IPS DF 6.9 (cell line): ENCODE results near the gene GOLGA7B.
A peak's percentile ranks its signal among the peaks of the same experiment; 100 is the strongest.

ENCODE experiments used
- DNase-seq: peaks from one replicate; pipeline ENCODE4 v3.0.0-alpha.2; 2013; ENCODE audit warnings: low read depth, low spot score
- H3K27ac ChIP-seq: one replicate; pipeline ENCODE4 v1.5.1; 2013; ENCODE audit warnings: low read length, control low read depth
- H3K27me3 ChIP-seq: 2 replicates; pipeline ENCODE4 v1.6.1; 2013; ENCODE audit warnings: mild to moderate bottlenecking, low read length; ENCODE audit not compliant: control insufficient read depth, insufficient read depth
- H3K36me3 ChIP-seq: 2 replicates; pipeline ENCODE4 v1.6.1; 2013; ENCODE audit warnings: low read length; ENCODE audit not compliant: control insufficient read depth, insufficient read depth
- H3K4me1 ChIP-seq: 2 replicates; pipeline ENCODE4 v1.6.1; 2013; ENCODE audit warnings: low read length; ENCODE audit not compliant: control insufficient read depth, insufficient read depth
- H3K4me3 ChIP-seq: 2 replicates; pipeline ENCODE4 v1.5.1; 2013; ENCODE audit warnings: mild to moderate bottlenecking, low read length
- H3K9me3 ChIP-seq: 2 replicates; pipeline ENCODE4 v1.6.1; 2013; ENCODE audit warnings: low read length, inconsistent platforms; ENCODE audit not compliant: control insufficient read depth, insufficient read depth
- WGBS: extraction: QIAGEN DNeasy Blood & Tissue Kit; methylation state at CpG from one replicate; pipeline ENCODE4 v1.1.7; 2013; ENCODE audit warnings: mixed read lengths, missing lambda C conversion rate; ENCODE audit not compliant: insufficient read length, insufficient coverage; 5-methylcytosine and 5-hydroxymethylcytosine counted together

GOLGA7B gene

DNA sequence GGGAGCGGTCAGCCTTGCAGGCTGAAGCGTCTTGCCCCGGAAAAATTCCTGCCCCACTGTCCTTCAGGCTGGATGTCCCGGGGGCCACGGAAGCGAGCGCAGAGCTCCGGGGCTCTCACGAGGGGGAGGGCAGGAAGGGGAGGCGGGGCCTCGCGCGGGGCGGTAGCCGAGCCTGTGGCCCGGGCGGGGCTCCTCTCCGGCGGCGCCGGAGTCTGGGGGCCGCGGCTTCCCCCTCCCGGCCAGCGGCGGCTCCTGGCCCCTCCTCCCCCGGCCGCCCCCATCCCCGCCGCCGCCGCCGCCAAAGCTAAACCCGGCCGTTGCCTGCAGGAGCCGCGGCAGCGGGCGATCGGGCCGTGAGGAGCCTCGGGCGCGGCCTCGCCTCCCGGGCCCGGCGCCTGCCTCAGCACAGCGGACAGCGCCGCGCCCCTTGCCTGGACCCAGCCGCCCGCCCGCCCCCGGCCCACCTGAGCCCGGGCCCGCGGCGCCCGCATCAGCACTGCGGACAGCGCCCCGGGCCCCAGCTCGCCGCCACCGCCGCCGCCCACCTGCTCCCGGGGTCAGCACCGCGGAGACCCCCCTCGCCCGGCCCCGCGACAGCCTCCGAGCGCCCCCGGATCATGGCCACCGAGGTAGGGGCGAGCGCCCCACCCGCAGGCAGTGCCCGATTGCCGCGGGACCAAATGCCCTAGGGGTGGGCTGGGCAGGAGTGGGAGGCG is at the start of gene GOLGA7B:
GOLGA7B (plus strand) TSS at position 157 of the 716 bp plus-strand sequence; CDS start at position 618, 461 bp downstream.
- Histone ChIP-seq H3K4me3 (peak within 1 kb of the TSS; percentile 70; the same call in 1 of the 2 replicates), H3K9me3 (no peaks in the 10 kb centered on the region), H3K27me3 (no peaks in the 10 kb centered on the region; the same call in 1 of the 2 replicates), H3K4me1 (peaks cover 3% of the 10 kb centered on the region; the same call in 1 of the 2 replicates), H3K27ac (no peak within 1 kb of the TSS), H3K36me3 (no peaks in the 10 kb centered on the region)
- WGBS = no CpG with 5 or more reads among the region's 87 CpGs
- no peak for DNase-seq

DNA sequence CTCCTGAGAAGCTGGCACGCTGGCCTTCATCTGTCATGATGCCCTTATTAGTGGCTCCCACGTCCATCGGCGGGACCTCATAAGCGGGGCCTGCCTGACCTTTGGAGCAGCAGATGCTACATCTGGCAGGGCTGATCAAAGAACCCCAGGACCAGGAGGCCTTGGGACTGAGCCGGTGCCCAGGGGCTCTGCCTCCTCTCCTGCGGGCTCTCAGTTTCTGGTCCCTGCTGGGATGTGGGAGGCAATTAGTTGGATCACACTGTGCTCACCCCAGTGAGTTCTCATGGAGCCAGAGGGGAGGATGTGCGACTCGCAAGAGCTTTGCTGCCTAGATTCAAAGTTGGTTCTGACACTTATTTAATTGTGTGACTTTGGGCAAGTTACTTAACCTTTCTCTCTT is 49.2 kb upstream of the GOLGA7B start:
- DNase-seq = no peak
- Histone ChIP-seq H3K4me3 (no peak overlapping the region), H3K9me3 (0 out of 2 replicates have a peak, but pooled peaks cover 2% of the 10 kb centered on the region), H3K4me1 (no peaks in the 10 kb centered on the region), H3K27ac (no peak overlapping the region), H3K36me3 (no peaks in the 10 kb centered on the region), H3K27me3 (no peaks in the 10 kb centered on the region)
- no CpG with 5 or more reads among the region's 9 CpGs for WGBS

DNA sequence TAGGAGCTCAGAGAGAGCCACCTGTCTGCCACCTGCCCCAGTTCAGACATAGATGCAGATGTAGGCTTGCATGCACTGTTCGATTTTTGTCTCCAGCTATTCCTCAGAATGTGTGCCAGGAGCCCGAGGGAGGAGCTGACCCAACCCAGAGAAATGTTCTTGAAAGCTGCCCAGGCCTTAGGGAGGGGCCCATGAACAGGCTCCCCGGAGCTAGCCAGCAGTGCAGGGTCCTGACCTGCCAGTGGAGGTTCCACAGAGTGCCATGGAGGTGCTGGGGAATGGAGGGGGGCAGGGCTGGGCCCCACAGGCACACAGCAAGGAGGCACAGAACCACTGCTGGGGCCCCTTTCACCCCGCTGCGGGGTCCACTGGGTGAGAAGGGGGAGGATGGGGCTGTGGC is 48.2 kb upstream of the GOLGA7B start:
- Histone ChIP-seq H3K27ac (no peak overlapping the region), H3K9me3 (0 out of 2 replicates have a peak, but pooled peaks cover 2% of the 10 kb centered on the region), H3K27me3 (no peaks in the 10 kb centered on the region), H3K4me1 (0 out of 2 replicates have a peak, but pooled peaks cover 2% of the 10 kb centered on the region), H3K4me3 (no peak overlapping the region), H3K36me3 (no peaks in the 10 kb centered on the region)
- WGBS = no CpG with 5 or more reads among the region's 5 CpGs
- no peak for DNase-seq

DNA sequence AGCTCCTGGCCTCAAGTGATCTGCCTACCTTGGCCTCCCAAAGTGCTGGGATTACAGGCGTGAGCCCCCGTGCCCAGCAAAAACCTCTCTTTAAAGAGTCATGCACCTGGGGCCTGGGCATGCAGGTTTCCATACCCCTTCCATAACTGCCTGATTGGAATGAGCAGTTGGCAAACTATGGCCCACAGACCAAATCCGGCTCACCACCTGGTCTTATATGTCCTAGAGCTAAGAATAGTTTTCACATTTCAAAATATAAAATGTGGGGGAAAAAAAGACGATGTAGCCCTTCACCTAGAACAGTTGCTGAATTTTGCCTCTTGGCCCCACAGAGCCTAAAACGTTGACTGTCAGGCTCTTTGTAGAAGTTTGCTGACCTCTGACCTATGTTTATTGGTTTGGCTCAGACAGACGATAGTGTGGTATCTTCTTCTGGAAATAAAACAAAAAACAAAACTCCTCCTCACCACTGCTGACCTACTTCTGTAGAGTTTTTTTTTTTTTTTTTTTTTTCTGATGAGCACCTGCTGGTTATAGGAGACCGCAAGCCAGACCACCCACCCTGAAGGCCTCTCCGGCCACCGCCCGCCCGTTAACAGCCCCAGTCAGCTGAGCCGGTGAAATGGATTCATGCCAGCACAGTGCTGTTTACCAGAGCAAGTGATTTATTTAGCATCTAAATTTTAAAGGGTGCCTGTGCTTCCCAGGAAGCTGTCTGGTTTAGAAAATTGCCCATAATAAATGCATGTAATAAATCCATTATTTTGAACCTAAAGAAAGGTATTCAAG is 44.4 kb upstream of the GOLGA7B start:
- Histone ChIP-seq H3K27ac (no peak overlapping the region), H3K9me3 (no peaks in the 10 kb centered on the region), H3K36me3 (no peaks in the 10 kb centered on the region), H3K4me1 (0 out of 2 replicates have a peak, but pooled peaks cover 2% of the 10 kb centered on the region), H3K27me3 (no peaks in the 10 kb centered on the region), H3K4me3 (no peak overlapping the region)
- no CpG with 5 or more reads among the region's 12 CpGs for WGBS
- DNase-seq = no peak

DNA sequence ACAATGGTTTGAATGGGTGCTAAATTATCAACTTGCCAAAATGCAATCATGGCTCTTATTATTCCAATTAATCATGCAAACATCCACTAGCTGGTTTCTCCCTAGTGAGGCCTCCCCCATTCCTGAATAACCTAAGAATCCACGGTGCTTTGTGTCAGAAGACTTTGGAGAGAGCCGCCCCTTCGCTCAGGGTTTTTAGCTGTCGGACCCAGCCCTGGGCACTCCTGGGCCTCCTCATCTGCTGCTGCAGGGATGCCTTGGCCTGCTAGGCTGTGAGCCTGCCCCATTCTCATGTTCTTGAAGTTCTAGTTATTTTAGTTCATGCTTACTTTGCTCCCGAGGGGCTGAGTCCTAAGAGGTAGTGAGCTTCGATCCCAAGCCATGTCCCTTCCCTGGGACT is 43.7 kb upstream of the GOLGA7B start:
- Histone ChIP-seq H3K4me3 (no peak overlapping the region), H3K9me3 (no peaks in the 10 kb centered on the region), H3K27me3 (no peaks in the 10 kb centered on the region), H3K27ac (no peak overlapping the region), H3K4me1 (0 out of 2 replicates have a peak, but pooled peaks cover 2% of the 10 kb centered on the region), H3K36me3 (no peaks in the 10 kb centered on the region)
- WGBS = no CpG with 5 or more reads among the region's 6 CpGs
- DNase-seq = no peak

DNA sequence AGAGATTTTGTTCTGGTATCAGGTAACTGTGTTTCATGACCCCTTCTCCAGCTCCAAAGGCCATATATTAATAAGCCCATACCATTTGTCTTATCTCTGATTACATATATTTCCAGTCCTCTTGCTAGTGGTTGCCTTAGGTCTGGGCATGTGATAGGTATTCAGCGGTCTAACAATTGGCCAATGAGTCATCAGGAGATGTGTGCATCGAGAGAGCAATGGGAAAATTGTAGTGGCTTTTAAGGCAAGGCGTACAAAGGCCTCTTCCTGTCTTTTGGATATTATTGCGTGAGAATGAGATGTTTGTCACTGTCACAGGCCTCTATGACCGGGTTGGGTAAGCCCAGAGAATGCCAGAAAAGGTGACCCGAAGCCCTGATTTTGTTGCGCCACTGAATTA is 39.2 kb upstream of the GOLGA7B start:
- Histone ChIP-seq H3K4me3 (no peak overlapping the region), H3K9me3 (no peaks in the 10 kb centered on the region), H3K4me1 (0 out of 2 replicates have a peak, but pooled peaks cover 2% of the 10 kb centered on the region), H3K36me3 (no peaks in the 10 kb centered on the region), H3K27ac (no peak overlapping the region), H3K27me3 (no peaks in the 10 kb centered on the region)
- WGBS = no CpG with 5 or more reads among the region's 7 CpGs
- DNase-seq = no peak

DNA sequence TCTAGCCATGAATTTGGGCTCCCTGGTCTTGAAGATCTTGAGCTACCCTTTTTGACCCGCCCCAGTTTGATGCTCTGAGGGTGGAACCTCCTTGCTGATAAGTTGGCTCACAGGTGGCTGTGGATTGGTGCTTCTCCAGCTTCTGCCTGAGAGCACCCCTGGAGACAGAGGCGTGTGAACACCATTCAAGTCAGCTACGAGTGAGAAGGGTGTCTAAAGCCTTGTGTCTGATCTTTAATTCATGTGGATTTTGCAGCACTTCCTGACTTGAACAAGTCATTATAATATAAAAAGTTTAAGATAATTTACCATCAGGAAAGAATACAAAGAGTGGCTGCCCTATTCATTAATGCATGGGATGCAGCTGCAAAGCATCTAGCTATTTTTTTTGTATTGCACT is 37.7 kb upstream of the GOLGA7B start:
- Histone ChIP-seq H3K27ac (no peak overlapping the region), H3K4me1 (no peaks in the 10 kb centered on the region), H3K27me3 (no peaks in the 10 kb centered on the region), H3K9me3 (no peaks in the 10 kb centered on the region), H3K4me3 (no peak overlapping the region), H3K36me3 (no peaks in the 10 kb centered on the region)
- DNase-seq = no peak
- WGBS = no CpG with 5 or more reads among the region's 3 CpGs

DNA sequence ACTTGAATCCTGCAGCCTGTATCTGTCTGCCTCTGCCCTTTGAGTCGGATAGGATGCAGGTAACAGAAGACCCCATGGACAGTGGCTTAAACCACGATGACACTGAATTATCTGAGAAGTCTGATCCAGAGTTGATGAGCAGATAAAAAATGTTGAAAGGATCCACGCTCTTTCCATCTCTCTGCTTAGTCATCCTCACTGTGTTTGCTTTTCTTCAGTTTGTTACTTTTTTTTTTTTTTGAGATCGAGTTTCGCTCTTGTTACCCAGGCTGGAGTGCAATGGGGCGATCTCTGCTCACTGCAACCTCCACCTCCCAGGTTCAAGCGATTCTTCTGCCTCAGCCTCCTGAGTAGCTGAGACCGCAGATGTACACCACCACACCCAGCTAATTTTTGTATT is 36.9 kb upstream of the GOLGA7B start:
- H3K36me3 ChIP-seq = no peaks in the 10 kb centered on the region
- H3K27me3 ChIP-seq = no peaks in the 10 kb centered on the region
- no peak overlapping the region for H3K27ac ChIP-seq
- no peak overlapping the region for H3K4me3 ChIP-seq
- DNase-seq = no peak
- whole genome bisulfite sequencing = no CpG with 5 or more reads among the region's 8 CpGs
- no peaks in the 10 kb centered on the region for H3K4me1 ChIP-seq
- H3K9me3 ChIP-seq = no peaks in the 10 kb centered on the region

DNA sequence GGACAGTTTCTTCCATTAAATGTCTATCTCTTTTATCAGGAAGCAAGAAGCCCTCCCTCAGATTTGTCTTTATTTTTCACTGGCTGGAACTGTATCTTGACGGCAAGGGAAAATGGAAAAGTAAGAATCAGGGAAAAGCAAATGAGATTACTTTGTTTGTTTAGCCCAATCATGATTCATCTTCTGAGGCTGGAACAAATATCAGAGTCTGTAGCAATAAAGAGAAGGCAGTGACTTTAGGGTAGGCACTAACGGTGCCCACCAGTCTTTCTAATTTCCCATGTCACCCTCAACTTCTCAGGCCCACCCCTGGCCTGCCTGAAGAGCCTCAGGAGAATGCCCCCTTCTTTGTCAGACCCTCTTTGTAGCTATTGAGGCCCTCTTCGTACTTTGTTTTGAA is 36.3 kb upstream of the GOLGA7B start:
- no peaks in the 10 kb centered on the region for H3K36me3 ChIP-seq
- no peak for DNase-seq
- H3K9me3 ChIP-seq = no peaks in the 10 kb centered on the region
- no CpG with 5 or more reads among the region's 3 CpGs for WGBS
- no peaks in the 10 kb centered on the region for H3K27me3 ChIP-seq
- no peaks in the 10 kb centered on the region for H3K4me1 ChIP-seq
- H3K27ac ChIP-seq = no peak overlapping the region
- no peak overlapping the region for H3K4me3 ChIP-seq

DNA sequence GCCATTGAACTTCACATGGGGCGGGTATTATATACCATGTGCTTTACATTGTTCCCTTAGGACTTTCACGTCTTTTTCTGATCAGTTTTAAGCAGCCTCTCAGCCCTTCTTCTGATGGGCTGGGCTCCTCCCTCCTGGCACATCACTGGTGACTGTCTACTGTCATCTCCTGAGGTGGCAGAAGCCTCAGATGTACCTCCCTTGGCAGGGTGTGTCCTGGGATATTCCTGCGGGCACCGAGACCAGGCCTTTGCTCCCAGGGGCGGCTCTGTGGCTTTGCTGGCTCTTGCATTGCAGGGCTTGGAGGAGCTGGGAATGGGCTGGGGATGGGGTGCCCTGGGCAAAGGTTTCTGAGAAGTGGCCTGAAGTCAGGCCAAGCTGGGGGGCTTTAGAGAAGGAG is 34.6 kb upstream of the GOLGA7B start:
- H3K9me3 ChIP-seq = no peaks in the 10 kb centered on the region
- DNase-seq = no peak
- no peak overlapping the region for H3K27ac ChIP-seq
- no peaks in the 10 kb centered on the region for H3K27me3 ChIP-seq
- H3K36me3 ChIP-seq = no peaks in the 10 kb centered on the region
- no peaks in the 10 kb centered on the region for H3K4me1 ChIP-seq
- H3K4me3 ChIP-seq = no peak overlapping the region
- WGBS = no CpG with 5 or more reads among the region's 5 CpGs
